Kidney (tissue), 14 donors: ENCODE data around the gene SLC9A3. TPM values are rescaled to one million over a fixed set of nuclear protein-coding genes. Genes with fewer than 3 reads are reported as not detected.

Experiments used
- DNase-seq, 5 donors: peaks; one replicate each; pipeline ENCODE4 v3.0.0-alpha.2; 2013 to 2020
- FAIRE-seq: peaks from 2 replicates; lab custom pipeline; 2012; peaks lifted over from hg19 to GRCh38; lab: Jason Lieb, UNC
- H3K27ac ChIP-seq, 2 donors: one replicate each; pipeline ENCODE4 v1.7.0; 2013; ENCODE audit warnings: low read depth in 2 of 2, low read length in 2 of 2, inconsistent platforms in 1 of 2
- H3K27me3 ChIP-seq: one replicate; pipeline ENCODE4 v1.7.1; 2013; ENCODE audit warnings: low read length, inconsistent platforms; ENCODE audit not compliant: control insufficient read depth, insufficient read depth
- H3K36me3 ChIP-seq, 3 donors: one replicate each; pipeline versions ENCODE4 v1.7.0 to v1.7.1; 2013; ENCODE audit warnings: low read length in 3 of 3, control low read depth in 1 of 3, inconsistent platforms in 1 of 3; ENCODE audit not compliant: insufficient read depth in 3 of 3, control insufficient read depth in 2 of 3
- H3K4me1 ChIP-seq, 3 donors: one replicate each; pipeline versions ENCODE4 v1.7.0 to v1.7.1; 2013; ENCODE audit warnings: low read length in 3 of 3, inconsistent platforms in 1 of 3, low read depth in 1 of 3; ENCODE audit not compliant: control insufficient read depth in 2 of 3, insufficient read depth in 2 of 3
- H3K4me3 ChIP-seq, 3 donors: one replicate each; pipeline versions ENCODE4 v1.7.0 to v1.8.1; 2013; ENCODE audit warnings: low read length in 3 of 3, control low read depth in 1 of 3, inconsistent platforms in 1 of 3
- H3K9ac ChIP-seq, 3 donors: one replicate each; pipeline versions ENCODE4 v1.7.0 to v1.7.1; 2013; ENCODE audit warnings: low read length in 3 of 3, control low read depth in 1 of 3, inconsistent platforms in 1 of 3
- H3K9me3 ChIP-seq, 3 donors: one replicate each; pipeline versions ENCODE4 v1.7.0 to v1.7.1; 2013; ENCODE audit warnings: low read length in 3 of 3, control low read depth in 1 of 3, inconsistent platforms in 1 of 3; ENCODE audit not compliant: control insufficient read depth in 2 of 3, insufficient read depth in 1 of 3
- CTCF ChIP-seq: IDR thresholded peaks from 3 replicates; pipeline ENCODE4 v1.5.1; 2012; ENCODE audit warnings: mild to moderate bottlenecking, moderate library complexity, borderline replicate concordance; ENCODE audit not compliant: insufficient read depth; ENCODE audit errors: extremely low read depth
- intact Hi-C: fragments of 100-400 bp; cut with DNase I; formaldehyde crosslinking; loops from one replicate; pipeline ENCODE4 v1.11.1; 2022
- polyA plus RNA-seq: library from polyadenylated mRNA; stranded (reverse); fragments of 350-450 nt; fragmentation: Illumina TruSeq; extraction: RNeasy Lipid Tissue Mini Kit (QIAGEN cat#74804); gene quantifications from one replicate; pipeline ENCODE4 v1.2.3, GENCODE V29; 2014; ENCODE audit warnings: low read depth, low replicate concordance; ENCODE audit not compliant: insufficient read depth
- total RNA-seq: library from RNA; stranded (reverse); fragmentation: NEBNext Ultra II Directional; extraction: Animal tissue kit (Norgen Biotek cat#: 25700); gene quantifications from one replicate; pipeline ENCODE4 v1.2.1, GENCODE V29; 2021
- donor health status: control.
- donor health status: control.
- donor health status: control.
- donor health status: control.
- donor health status: control.
- donor health status: DM: yes; HTN: yes; CAD: no.
- donor health status: Normal renal cell carcinoma (clear cell type).

Gene SLC9A3
- total and polyA plus RNA-seq, 2 donors from 2014 or later: 10.5 to 36.9 TPM

- Histone ChIP-seq H3K27me3 (no peaks in the 10 kb centered on the region), H3K9me3 (no peaks in the 10 kb centered on the region), H3K4me1 (peaks cover 0 to 4% (median 3%) of the 10 kb centered on the region in 3 donors), H3K9ac (no peak overlapping the region), H3K27ac (no peak overlapping the region), H3K4me3 (no peak overlapping the region), H3K36me3 (no peaks in the 10 kb centered on the region)
- intact Hi-C loops: no loop called here
- no peak for TF ChIP-seq CTCF
- DNase-seq (no peak), FAIRE-seq (no peak)
Measured at GRCh38 chr5:477871-478270, 46.4 kb downstream of the SLC9A3 start.

- intact Hi-C loops: no loop called here
- H3K4me1 ChIP-seq: peaks cover 0 to 4% (median 3%) of the 10 kb centered on the region in 3 donors
- DNase-seq: no peak
Measured at GRCh38 chr5:477247-477646, 47.0 kb downstream of the SLC9A3 start.

GRCh38 chr5:476814-477175 lies 47.5 kb downstream of the SLC9A3 start:
- no peak for DNase-seq
- TF ChIP-seq CTCF: no peak
- Histone ChIP-seq H3K36me3 (no peaks in the 10 kb centered on the region), H3K9me3 (no peaks in the 10 kb centered on the region), H3K9ac (no peak overlapping the region), H3K27me3 (no peaks in the 10 kb centered on the region), H3K27ac (no peak overlapping the region), H3K4me1 (peaks cover 0 to 7% (median 3%) of the 10 kb centered on the region in 3 donors), H3K4me3 (no peak overlapping the region)
- intact Hi-C loops: no loop called here
- no peak for FAIRE-seq

More at GRCh38 chr5:477247-477646, 47.0 kb downstream of the SLC9A3 start:
- Histone ChIP-seq H3K4me3 (no peak overlapping the region), H3K36me3 (no peaks in the 10 kb centered on the region), H3K9ac (no peak overlapping the region), H3K27ac (no peak overlapping the region), H3K27me3 (no peaks in the 10 kb centered on the region), H3K9me3 (no peaks in the 10 kb centered on the region)
- TF ChIP-seq CTCF: no peak
- FAIRE-seq: no peak

- DNase-seq: peak in 2 of 5 donors; percentile 57 to 72
- Histone ChIP-seq H3K4me1 (peaks cover 0 to 12% (median 3%) of the 10 kb centered on the region in 3 donors), H3K9ac (no peak overlapping the region), H3K9me3 (no peaks in the 10 kb centered on the region), H3K36me3 (peaks cover 0 to 4% (median 0%) of the 10 kb centered on the region in 3 donors), H3K27me3 (no peaks in the 10 kb centered on the region), H3K27ac (no peak overlapping the region), H3K4me3 (no peak overlapping the region)
- no peak for TF ChIP-seq CTCF
- intact Hi-C loops: no loop called here
- FAIRE-seq: no peak
Measured at GRCh38 chr5:476102-476813, 48.0 kb downstream of the SLC9A3 start.
